Stomach (tissue), 4 donors: Measurements from ENCODE around the gene CBFA2T3.

Experiments
- CTCF ChIP-seq, 7 experiments: fragments of 450-650 bp in 4 of 7; fragments of 200-600 bp in 3 of 7; sonication (generic) in 3 of 7; IDR thresholded peaks; one replicate each; pipeline ENCODE4 v1.5.1; 2016 to 2019; ENCODE audit warnings: antibody characterized with exemption in 7 of 7, control low read depth in 2 of 7, mild to moderate bottlenecking in 1 of 7
- POLR2A ChIP-seq, 4 donors: fragments of 450-650 bp; IDR thresholded peaks; one replicate each; pipeline ENCODE4 v1.6.1; 2016; ENCODE audit warnings: antibody characterized with exemption in 4 of 4, control low read depth in 2 of 4, mild to moderate bottlenecking in 1 of 4, moderate library complexity in 1 of 4

GRCh38 chr16:88931936-88932335 lies 45.1 kb downstream of the CBFA2T3 start:
- no peak for TF ChIP-seq CTCF (IDR thresholded peaks at IDR 0.05)
- TF ChIP-seq POLR2A (IDR thresholded peaks at IDR 0.05) = no peak
